ENCODE results near the gene IFITM5.
"Not testable (repeated sequence)": the region's sequence is repeated elsewhere in the genome, so short reads cannot be mapped to it uniquely, and the experiment has no call there.

IFITM5 gene

GRCh38 chr11:282171-282570, 17.2 kb downstream of the IFITM5 start:
- no peak for DNase-seq

DNA sequence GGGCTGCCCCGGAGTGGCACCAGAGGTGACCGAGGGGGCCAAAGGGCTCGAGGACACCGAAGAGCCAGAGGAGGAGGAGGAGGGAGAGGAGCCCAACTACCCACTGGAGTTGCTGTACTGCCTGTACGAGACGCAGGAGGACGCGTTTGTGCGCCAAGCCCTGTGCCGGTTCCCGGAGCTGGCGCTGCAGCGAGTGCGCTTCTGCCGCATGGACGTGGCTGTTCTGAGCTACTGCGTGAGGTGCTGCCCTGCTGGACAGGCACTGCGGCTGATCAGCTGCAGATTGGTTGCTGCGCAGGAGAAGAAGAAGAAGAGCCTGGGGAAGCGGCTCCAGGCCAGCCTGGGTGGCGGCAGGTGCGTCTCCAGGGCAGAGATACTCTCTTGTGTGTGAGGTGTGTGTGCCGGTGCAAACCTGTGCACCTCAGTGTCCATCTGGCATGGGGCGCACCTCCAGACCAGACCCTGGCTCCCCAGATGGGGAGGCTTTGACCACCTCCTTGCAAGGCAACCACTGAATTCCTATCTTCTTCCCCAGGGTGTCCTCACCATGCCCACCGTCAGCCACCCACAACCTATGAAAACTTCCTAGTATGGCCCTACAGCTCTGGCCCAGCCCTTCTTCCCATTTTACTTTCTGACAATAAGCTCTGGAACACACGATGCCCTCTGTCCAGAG, 17.7 kb downstream of the IFITM5 start:
- no peak for DNase-seq

GRCh38 chr11:280706-281485, 18.4 kb downstream of the IFITM5 start:
- no peak for DNase-seq

DNA sequence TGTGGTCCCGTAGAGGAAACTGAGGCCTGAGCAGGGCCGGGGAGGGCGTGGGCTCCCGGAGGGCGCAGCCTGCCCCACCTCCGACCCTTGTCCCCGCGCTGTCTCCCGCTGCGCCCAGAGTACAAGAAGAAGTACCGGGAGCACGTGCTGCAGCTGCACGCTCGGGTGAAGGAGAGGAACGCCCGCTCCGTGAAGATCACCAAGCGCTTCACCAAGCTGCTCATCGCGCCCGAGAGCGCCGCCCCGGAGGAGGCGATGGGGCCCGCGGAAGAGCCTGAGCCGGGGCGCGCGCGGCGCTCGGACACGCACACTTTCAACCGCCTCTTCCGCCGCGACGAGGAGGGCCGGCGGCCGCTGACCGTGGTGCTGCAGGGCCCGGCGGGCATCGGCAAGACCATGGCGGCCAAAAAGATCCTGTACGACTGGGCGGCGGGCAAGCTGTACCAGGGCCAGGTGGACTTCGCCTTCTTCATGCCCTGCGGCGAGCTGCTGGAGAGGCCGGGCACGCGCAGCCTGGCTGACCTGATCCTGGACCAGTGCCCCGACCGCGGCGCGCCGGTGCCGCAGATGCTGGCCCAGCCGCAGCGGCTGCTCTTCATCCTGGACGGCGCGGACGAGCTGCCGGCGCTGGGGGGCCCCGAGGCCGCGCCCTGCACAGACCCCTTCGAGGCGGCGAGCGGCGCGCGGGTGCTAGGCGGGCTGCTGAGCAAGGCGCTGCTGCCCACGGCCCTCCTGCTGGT, 19.2 kb downstream of the IFITM5 start:
- peak; percentile 17 for DNase-seq

DNA sequence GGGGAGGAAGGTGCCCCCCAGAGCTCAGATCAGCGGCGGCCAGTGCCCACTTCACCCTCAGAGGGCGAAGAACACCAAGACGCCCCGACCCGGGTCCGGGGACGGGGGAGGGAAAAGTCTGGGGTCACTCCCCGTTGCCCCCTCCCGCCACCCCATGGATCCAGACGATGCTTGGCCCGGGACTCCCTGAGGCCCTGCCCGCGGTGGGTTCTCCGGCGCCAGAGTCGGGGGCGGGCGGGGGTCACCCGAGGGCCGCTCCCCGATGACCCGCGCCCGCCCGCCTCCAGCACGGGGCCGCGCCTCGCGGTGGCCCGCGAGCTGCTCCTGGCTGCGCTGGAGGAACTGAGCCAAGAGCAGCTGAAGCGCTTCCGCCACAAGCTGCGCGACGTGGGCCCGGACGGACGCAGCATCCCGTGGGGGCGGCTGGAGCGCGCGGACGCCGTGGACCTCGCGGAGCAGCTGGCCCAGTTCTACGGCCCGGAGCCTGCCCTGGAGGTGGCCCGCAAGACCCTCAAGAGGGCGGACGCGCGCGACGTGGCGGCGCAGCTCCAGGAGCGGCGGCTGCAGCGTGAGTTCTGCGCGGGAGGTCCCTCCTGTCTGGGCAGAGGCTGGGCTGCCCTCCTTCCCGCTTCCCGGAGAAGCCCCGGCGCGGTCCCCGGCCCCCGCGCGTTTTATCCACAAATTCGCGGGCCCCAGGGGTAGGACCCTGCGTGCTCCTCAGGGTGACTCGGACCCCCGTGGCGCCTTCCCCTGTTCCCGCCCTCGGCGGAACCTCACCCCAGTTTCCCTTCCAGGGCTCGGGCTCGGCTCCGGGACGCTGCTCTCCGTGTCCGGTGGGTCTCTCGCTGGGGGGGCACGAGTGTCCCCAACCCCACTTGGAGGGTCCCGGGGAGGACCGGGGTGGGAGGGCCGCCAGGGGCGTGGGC, 20.0 kb downstream of the IFITM5 start:
- no peak for DNase-seq

DNA sequence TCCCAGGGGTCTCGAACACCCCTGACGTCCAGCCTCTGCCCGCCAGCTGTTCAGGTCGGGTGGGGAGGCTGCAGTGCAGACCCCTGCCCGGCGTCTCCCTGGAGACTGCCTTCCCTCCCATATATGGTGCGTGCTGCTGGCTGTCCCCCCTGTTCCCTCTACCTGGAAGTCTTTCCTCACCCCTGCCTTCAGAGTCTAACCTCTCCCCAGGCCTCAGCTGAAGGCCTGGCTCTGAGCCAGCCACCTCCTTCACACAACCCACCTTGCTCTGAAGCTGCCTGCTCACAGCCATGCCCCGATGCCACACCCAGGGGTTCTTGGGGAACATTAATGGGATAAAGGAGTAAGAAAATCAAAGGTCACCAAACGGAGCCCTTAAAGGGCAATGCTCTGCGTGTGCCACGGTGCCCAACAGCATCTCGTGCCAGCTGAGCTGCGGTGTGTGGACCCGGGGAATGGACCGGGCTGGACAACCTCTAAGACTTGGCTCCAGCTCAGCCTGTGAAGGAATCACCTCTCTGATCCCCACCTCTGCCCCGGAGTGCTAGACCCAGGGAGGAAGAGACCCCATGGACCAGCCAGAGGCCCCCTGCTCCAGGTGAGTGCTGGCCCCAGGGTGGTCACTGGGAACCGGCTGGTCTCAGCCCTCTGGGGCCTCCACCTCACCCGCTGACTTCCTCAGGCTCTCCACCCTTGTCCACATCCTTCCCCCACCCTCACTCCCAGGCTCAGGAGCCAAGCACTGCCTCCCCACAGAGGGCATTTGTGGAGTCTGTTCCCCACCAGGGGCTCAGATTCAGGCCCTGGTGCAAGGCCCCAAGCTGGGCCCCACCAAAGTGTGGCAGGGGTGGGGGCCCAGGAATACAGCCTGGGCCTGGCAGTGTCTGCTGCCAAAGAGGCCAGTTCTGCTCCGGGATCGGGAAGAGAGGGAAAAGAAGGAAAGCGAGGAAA, 21.1 kb downstream of the IFITM5 start, which contains the start of gene NLRP6:
Gene NLRP6 (plus strand): TSS at position 407 of the 951 bp plus-strand sequence. CDS start 163 bp downstream, at position 570.
- DNase-seq, result no peak

DNA sequence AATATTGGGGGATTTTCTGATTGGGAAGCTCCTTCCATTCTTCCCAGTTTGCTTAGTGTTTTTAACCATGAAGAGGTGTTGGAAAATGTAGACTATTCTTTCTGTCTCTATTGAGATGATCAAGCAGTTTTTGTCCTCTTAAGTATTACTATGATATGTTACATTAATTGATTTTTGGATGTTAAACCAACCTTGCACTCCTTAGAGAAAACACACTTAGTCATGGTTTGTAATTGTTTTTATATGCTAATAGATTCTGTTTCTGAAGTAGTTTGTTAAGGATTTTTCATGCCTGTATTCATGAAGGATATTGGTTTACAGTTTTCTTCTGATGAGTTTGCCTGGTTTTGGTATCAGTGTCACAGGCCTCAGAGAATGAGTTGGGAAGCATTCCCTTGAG, 23.1 kb downstream of the IFITM5 start:
- no peak for DNase-seq

DNA sequence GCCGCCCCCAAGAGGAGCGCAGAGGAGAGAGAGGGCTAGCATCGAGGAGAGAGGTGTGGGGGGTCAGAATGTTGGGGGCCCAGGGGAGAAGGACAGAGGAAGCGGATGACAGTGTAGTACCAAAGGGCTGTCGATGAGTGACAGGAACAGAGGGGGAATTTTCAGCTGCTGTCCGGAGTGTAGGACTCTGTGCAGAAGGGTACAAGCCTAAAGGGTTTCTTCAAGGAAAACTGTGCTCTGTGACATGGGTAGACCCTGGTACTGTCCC, 26.5 kb downstream of the IFITM5 start:
- no peak for DNase-seq

DNA sequence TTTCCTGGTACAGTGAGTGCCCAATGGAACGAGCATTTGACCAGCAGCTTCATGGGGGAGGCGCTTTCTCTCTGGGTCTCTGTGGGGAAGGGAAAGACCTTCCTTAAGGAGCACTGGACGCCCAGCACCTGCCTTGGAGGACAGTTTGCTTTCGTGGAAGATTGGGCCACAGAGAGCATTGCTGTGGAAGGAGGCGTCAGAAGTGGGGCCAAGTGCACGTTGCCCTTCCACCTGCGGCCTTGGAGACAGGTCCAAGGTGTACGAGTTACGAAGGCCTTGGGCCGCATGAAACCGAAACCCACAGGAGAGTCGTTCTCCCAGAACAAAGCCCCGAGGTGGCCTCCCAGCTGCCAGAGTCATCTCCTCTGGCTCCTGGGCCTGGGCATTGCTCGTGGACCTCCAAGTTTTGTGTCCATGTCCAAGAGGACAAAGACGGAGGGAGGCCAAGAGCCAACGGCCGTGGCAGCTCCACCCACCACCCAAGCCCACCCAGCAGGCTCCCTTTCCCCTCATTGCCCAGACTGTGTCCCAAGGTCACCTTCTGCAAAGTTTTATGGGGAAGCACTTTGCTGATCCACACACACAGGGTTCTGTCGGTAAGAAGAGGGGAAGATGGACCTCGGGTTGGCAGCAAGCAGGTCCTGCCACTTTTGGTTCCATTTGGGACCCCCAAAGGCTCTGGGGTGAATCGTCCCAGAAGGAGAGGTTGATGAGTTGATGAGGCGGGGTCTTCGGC, 27.0 kb downstream of the IFITM5 start:
- DNase-seq, result no peak

DNA sequence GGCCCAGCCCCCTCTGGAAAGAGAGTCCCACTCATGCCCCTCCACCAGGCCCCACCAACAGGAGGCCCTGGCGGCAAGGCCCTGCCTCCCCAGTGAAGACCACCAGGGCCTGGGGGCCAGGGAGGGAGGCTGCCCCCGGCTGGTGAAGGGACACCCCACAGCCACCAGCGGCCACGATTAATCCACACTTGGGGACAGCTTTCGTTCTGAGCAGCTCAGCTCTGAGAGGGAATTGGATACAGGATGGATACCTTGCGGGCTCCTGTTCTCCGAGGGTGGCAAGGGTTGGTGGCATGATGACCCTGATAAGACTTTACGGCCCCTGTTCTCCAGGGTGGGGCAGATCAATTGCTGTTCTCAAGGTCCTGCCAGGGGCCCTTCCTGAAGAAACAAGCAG, 28.0 kb downstream of the IFITM5 start:
- DNase-seq, result no peak

DNA sequence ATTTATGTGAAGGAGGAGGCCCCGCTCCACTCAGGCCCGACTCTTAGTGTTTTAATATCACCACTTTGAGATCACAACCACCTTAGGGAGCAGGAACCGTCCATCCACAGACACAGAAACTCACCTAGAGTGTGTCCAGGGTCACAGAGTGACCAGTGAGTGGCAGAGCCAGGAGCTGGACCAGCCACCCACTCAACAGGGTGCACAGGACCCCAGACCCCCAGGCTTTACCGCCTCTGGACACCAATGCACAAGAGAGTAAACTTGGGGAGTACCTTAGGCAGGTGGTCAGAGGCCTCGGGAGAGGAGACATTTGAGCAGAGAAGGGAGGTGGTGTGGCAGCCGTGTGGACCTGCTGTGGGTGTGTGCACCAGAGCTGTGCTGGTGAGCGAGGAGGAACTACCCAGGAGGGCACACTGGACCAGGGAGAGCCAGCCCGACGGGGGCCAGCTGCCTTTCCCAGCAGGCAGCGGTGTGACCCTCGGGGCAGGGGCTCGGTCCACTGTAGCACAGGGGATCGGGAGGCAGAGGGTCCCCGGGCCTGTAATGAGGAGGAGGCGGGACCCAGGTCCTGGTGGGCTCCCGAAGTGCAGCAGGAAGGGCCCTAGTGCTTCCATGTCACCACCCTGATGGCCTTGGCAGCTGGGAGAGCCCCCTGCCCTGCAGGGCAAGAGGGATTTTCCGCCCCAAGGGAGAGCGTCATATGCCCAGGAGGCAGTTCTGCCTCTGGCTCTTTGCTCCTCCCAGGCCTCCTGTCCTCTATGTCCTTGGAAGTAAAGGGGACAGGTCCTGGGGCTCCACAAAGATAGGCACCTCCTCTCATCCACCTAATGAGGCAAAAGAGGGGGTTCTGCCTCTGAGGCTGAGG, 28.6 kb downstream of the IFITM5 start:
- DNase-seq, result no peak

DNA sequence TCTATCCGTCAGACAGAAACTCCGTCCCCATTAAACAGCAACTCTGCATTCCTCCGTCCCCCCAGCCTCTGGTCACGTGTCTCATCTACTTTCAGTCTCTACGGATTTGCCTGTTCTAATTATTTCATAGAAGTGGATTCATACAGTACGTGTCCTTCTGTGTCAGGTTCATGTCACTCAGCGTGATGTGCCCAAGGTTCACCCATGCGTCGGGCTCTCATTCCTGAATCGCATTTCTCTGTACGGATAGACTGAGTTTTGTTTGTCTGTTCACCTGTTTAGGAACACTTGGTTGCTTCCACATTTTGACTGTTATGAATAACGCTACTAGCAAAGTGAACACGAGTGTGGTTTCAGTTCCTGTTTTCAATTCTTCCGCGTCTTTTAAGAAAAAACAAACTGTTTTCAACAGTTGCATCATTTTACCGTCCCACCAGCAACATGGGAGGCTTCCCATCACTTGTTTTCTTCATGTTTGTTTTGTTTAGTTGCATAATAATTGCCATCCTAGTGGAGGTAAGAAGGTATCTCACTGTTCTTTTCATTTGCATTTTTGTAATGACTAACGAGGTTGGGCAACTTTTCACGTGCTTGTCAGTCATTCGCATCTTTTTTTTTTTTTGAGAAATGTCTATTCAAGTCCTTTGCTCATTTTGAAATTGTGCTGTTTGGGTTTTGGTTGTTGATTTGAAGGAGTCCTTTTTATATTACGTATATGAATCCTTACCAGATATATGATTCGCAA, 30.0 kb downstream of the IFITM5 start:
- no peak for DNase-seq

GRCh38 chr11:268716-269145, 30.6 kb downstream of the IFITM5 start:
- not testable (repeated sequence) for DNase-seq

DNA sequence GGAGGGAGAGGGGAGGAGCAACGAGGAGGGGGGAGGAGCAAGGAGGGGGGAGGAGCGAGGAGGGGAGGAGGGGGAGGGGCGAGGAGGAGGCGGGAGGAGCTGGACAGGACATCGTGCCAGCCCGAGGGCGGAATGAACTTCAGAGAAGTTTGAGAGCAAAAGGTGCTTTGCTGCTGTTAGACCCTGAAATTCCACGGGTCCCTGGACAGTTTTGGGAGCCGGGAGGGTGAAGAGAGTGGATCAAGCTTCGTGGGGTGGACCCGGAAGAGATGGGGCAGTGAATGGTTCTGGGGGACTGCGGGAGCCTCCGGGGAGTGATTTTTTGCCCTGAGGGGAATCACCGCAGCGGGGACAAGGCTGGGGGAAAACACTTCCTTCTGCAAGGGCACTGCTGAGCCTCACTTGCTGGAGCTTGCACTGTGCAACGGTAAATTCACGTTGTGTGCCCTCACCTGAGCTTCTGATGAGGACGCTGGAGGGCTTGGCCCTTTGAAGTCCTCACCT, 31.8 kb downstream of the IFITM5 start:
- DNase-seq, result no peak

DNA sequence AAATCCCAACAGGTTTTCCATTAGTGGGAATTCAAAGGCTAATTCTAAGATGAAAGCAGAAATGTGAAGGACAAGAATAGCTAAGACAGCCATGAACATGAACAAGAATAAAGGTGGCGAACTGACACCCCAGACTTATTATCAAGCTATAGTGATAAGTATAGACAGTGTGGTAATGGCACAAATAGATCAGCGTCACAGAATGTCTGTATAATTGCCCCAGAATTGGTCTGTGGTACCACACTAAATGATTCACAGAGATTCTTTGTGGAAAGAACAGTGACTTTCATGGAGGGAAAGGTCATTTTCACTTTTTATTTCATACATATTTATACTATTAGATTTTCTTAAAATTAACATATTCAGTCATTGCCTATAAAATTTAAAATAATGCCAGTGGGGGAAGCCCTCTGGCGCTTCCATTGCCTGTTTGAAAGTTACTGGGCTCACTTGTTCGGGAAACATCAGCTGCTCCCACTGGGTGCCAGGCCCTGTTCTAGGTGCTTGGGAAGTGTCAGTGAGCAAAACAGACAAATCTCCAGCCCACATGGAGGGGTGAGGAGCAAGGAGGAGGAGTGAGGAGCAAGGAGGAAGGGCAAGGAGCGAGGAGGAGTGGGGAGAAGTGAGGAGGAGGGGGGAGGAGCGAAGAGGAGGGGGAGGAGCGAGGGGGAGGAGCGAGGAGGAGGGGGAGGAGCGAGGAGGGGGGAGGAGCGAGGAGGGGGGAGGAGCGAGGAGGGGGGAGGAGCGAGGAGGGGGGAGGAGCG, 32.5 kb downstream of the IFITM5 start:
- no peak for DNase-seq

DNA sequence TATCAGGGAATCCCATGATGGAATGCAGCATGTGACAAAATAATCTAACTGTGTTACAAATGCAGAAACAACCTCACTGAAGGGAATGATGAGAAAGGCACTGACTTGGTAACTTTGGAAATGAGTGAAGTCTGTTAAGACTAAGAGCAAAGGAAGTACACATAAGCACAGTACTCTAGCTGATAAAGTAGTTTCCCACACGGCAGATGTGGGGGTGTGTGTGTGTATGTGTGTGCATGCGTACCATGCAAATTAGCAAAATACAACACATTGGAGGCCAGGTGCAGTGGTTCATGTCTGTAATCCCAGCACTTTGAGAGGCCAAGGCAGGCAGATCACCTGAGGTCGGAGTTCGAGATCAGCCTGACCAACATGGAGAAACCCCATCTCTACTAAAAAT, 37.7 kb downstream of the IFITM5 start:
- no peak for DNase-seq

GRCh38 chr11:259413-259812, 39.9 kb downstream of the IFITM5 start:
- no peak for DNase-seq

All from kidney glomerular epithelial cell (primary cell).